RWPE2 (cell line): ENCODE results near the gene MINDY4.

Experiments
- ATAC-seq: fragments of 200-7000 bp; cut with Tn5 transposase; 3 replicates; pipeline ENCODE4 v1.9.1; 2021; ENCODE audit warnings: low read depth
- DNase-seq: peaks from one replicate; pipeline ENCODE4 v3.0.0-alpha.2; 2020; ENCODE audit warnings: low spot score
- H3K27ac ChIP-seq: fragments of 450-650 bp; 2 replicates; pipeline ENCODE4 v1.5.1; 2017; ENCODE audit warnings: mild to moderate bottlenecking; ENCODE audit not compliant: poor library complexity, severe bottlenecking
- H3K27me3 ChIP-seq: fragments of 250-450 bp; sonication (Bioruptor Pico); 2 replicates; pipeline ENCODE4 v1.5.1; 2021; ENCODE audit warnings: mild to moderate bottlenecking, moderate library complexity; ENCODE audit not compliant: insufficient read depth, poor library complexity, severe bottlenecking
- H3K36me3 ChIP-seq: fragments of 250-450 bp; sonication (Bioruptor Pico); 2 replicates; pipeline ENCODE4 v1.5.1; 2020; ENCODE audit warnings: low read depth, mild to moderate bottlenecking, moderate library complexity
- H3K4me1 ChIP-seq: fragments of 250-450 bp; sonication (Bioruptor Pico); 2 replicates; pipeline ENCODE4 v1.5.1; 2021; ENCODE audit warnings: mild to moderate bottlenecking, moderate library complexity; ENCODE audit not compliant: insufficient read depth, poor library complexity, severe bottlenecking
- H3K4me3 ChIP-seq: fragments of 250-450 bp; sonication (Bioruptor Pico); 2 replicates; pipeline ENCODE4 v1.5.1; 2021; ENCODE audit warnings: mild to moderate bottlenecking, moderate library complexity; ENCODE audit not compliant: severe bottlenecking
- H3K9me3 ChIP-seq: fragments of 250-450 bp; sonication (Bioruptor Pico); 2 replicates; pipeline ENCODE4 v1.5.1; 2021; ENCODE audit warnings: mild to moderate bottlenecking, moderate library complexity; ENCODE audit not compliant: severe bottlenecking
- CTCF ChIP-seq: fragments of 450-650 bp; IDR thresholded peaks from one replicate; pipeline ENCODE4 v1.5.1; 2017; ENCODE audit warnings: mild to moderate bottlenecking, moderate library complexity; ENCODE audit not compliant: poor library complexity, severe bottlenecking

The MINDY4 gene

GRCh38 chr7:30912021-30912730 is 141.0 kb downstream of the MINDY4 start:
- H3K4me1 ChIP-seq, result peaks cover 7% of the 10 kb centered on the region
- no peak overlapping the region for H3K27ac ChIP-seq
- no peak for DNase-seq
- TF ChIP-seq CTCF, result no peak
- no peak for ATAC-seq
- no peaks in the 10 kb centered on the region for H3K27me3 ChIP-seq
- H3K9me3 ChIP-seq, result no peaks in the 10 kb centered on the region
- H3K36me3 ChIP-seq, result no peaks in the 10 kb centered on the region
- H3K4me3 ChIP-seq, result no peak overlapping the region

- Histone ChIP-seq H3K27me3 (no peaks in the 10 kb centered on the region), H3K4me3 (no peak overlapping the region), H3K27ac (no peak overlapping the region), H3K9me3 (no peaks in the 10 kb centered on the region), H3K4me1 (peaks cover 7% of the 10 kb centered on the region), H3K36me3 (no peaks in the 10 kb centered on the region)
- DNase-seq, result no peak
- ATAC-seq, result no peak
- TF ChIP-seq CTCF, result no peak
Measured at GRCh38 chr7:30912731-30912985, 141.4 kb downstream of the MINDY4 start.

GRCh38 chr7:30912986-30913811 is 142.0 kb downstream of the MINDY4 start:
- Histone ChIP-seq H3K4me1 (peaks cover 7% of the 10 kb centered on the region), H3K36me3 (no peaks in the 10 kb centered on the region), H3K4me3 (no peak overlapping the region), H3K9me3 (no peaks in the 10 kb centered on the region), H3K27ac (no peak overlapping the region), H3K27me3 (no peaks in the 10 kb centered on the region)
- TF ChIP-seq CTCF, result no peak
- ATAC-seq (no peak), DNase-seq (no peak)

- H3K9me3 ChIP-seq, result no peaks in the 10 kb centered on the region
- ATAC-seq, result no peak
Measured at GRCh38 chr7:30913821-30914515, 142.8 kb downstream of the MINDY4 start.

More at GRCh38 chr7:30913821-30914515, 142.8 kb downstream of the MINDY4 start:
- Histone ChIP-seq H3K4me3 (no peak overlapping the region), H3K4me1 (peaks cover 7% of the 10 kb centered on the region), H3K27me3 (no peaks in the 10 kb centered on the region), H3K36me3 (no peaks in the 10 kb centered on the region), H3K27ac (no peak overlapping the region)
- DNase-seq, result no peak
- no peak for TF ChIP-seq CTCF
